Mucosa of descending colon (tissue), 3 donors: ENCODE measurements around the gene FXR2. TPM values are rescaled to one million over a fixed set of nuclear protein-coding genes. Genes with fewer than 3 reads are reported as not detected.
A peak's percentile ranks its signal among the peaks of the same experiment; 100 is the strongest.

Source experiments
- ATAC-seq: fragments of 200-7000 bp; cut with Tn5 transposase; one replicate; pipeline ENCODE4 v1.9.1; 2020; ENCODE audit warnings: mild to moderate bottlenecking, moderate library complexity
- DNase-seq, 3 donors: peaks; one replicate each; pipeline ENCODE4 v3.0.0-alpha.2; 2020
- H3K36me3 ChIP-seq: fragments of 200-600 bp; one replicate; pipeline ENCODE4 v1.8.0; 2021; ENCODE audit warnings: low read depth, mild to moderate bottlenecking
- H3K4me1 ChIP-seq: fragments of 200-600 bp; one replicate; pipeline ENCODE4 v1.8.0; 2021; ENCODE audit warnings: low read depth, mild to moderate bottlenecking
- H3K4me3 ChIP-seq: fragments of 200-600 bp; one replicate; pipeline ENCODE4 v1.8.0; 2021; ENCODE audit warnings: mild to moderate bottlenecking
- H3K9me3 ChIP-seq: fragments of 200-600 bp; one replicate; pipeline ENCODE4 v1.8.0; 2021; ENCODE audit warnings: mild to moderate bottlenecking
- CTCF ChIP-seq: fragments of 200-600 bp; IDR thresholded peaks from one replicate; pipeline ENCODE4 v1.8.0; 2022; ENCODE audit warnings: antibody characterized with exemption, mild to moderate bottlenecking
- intact Hi-C, 2 donors: fragments of 100-400 bp; cut with DNase I in 1 of 2; cut with micrococcal nuclease in 1 of 2; formaldehyde crosslinking; loops; one replicate each; pipeline versions ENCODE4 v1.11.0 to v1.11.1; 2022; cut with DNase I, micrococcal nuclease
- total RNA-seq, 3 donors: library from RNA; stranded (reverse); fragmentation: NEBNext Ultra II Directional in 2 of 3; extraction: Animal tissue kit (Norgen Biotek cat#: 25700) in 2 of 3; gene quantifications; one replicate each; pipeline versions ENCODE4 v1.2.1 to v1.2.4, GENCODE V29; 2021 to 2023
- donor health status: DM: no; HTN: no; CAD: no; lungs with moderate emphysema.
- donor health status: DM: no; HTN: no; CAD: no.
- donor health status: DM: no; HTN: yes; CAD: no.

The FXR2 gene
- total RNA-seq, 3 donors from 2014 or later: 23.0 to 53.3 (median 28.1) TPM

DNA sequence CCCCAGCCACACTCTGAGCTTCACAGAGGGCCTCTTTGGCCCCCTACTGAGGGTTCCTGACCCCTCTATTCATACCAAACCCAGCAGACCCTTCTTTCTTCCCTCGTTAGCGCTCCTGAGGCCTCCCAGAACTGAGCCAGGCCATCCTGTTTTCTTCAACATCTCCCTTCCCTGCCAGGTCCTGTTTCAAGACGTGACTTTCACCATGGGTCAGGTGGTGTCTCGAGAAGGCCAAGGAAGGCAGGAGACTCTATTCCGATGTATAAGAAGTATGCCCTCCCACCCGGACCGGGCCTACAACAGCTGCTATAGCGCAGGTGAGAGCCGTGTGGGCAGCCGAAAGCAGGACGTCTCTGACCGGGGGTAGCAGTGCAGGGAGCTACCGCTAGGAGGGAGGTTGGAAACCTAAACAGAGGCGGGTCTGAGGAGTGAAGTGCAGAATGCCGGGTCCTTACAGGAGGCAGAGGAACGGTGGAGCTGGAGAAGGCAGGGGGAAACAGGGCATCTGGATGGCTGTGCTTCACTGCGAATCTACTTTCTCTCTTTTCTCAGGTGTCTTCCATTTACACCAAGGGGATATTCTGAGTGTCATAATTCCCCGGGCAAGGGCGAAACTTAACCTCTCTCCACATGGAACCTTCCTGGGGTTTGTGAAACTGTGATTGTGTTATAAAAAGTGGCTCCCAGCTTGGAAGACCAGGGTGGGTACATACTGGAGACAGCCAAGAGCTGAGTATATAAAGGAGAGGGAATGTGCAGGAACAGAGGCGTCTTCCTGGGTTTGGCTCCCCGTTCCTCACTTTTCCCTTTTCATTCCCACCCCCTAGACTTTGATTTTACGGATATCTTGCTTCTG is 54.3 kb downstream of the FXR2 start:
- Histone ChIP-seq H3K9me3 (no peaks in the 10 kb centered on the region), H3K4me1 (peaks cover 57% of the 10 kb centered on the region), H3K4me3 (no peak overlapping the region), H3K36me3 (no peaks in the 10 kb centered on the region)
- peak; percentile 64 for TF ChIP-seq CTCF
- intact Hi-C loops: loop anchor here in 1 of 2 donors (2.0 to 5.0 kb wide), 2 partner anchors 48 to 126 kb away; partner anchors contain the start of gene TMEM102
- peak; percentile 45 for ATAC-seq
- peak; percentile 80 to 88 (median 87) for DNase-seq

DNA sequence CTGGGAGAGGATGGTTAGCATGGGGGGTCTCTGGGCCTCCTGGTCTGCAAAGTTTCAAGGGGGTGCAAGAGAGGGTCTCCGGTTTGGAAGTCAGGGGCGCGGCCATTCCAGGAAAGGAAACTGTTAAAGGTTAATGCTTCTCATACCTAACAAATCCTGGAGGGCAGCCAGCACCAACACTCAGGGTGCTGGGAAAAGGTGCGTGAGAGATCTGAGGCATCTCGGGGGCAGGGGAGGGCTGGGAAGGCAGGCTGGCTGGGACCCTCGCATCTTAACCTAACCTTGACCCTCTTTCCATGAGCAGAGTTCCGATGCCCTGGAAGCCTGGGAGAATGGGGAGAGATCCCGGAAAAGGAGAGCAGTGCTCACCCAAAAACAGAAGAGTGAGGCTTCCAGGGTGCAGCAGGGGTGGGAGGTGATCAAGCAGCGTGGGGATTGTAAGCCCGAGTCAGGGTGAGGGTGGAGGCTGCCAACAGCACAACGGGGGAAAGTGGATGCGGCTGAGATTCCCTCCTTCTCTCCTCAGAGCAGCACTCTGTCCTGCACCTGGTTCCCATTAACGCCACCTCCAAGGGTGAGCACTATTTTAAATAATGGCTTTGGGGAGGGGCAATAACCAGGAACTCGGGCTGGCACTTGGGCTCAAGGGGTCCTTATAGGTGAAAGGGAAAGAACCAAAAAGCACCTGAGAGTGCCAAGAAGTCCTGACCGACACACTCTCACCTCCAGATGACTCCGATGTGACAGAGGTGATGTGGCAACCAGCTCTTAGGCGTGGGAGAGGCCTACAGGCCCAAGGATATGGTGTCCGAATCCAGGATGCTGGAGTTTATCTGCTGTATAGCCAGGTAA is 55.2 kb downstream of the FXR2 start:
- H3K36me3 ChIP-seq: no peaks in the 10 kb centered on the region
- intact Hi-C loops: loop anchor here in 1 of 2 donors (2.0 to 5.0 kb wide), 2 partner anchors 47 to 125 kb away; partner anchors contain the start of gene TMEM102
- peaks cover 57% of the 10 kb centered on the region for H3K4me1 ChIP-seq
- peak; percentile 38 to 82 (median 71) for DNase-seq
- no peaks in the 10 kb centered on the region for H3K9me3 ChIP-seq
- no peak for TF ChIP-seq CTCF
- no peak overlapping the region for H3K4me3 ChIP-seq
- ATAC-seq: no peak

- peaks cover 56% of the 10 kb centered on the region for H3K4me1 ChIP-seq
- no peaks in the 10 kb centered on the region for H3K36me3 ChIP-seq
- no peak for TF ChIP-seq CTCF
- ATAC-seq: peak; percentile 46
- DNase-seq: peak; percentile 77 to 84 (median 78)
- H3K4me3 ChIP-seq: no peak within 1 kb of the TSS
- intact Hi-C loops: no loop called here
- H3K9me3 ChIP-seq: no peaks in the 10 kb centered on the region
These were observed 56.0 kb downstream of the FXR2 start, which contains the start of gene TNFSF13 for GRCh38 chr17:7558544-7559319. Gene TNFSF13 (plus strand): TSS chr17:7558750. CDS start chr17:7559040, 290 bp downstream.

DNA sequence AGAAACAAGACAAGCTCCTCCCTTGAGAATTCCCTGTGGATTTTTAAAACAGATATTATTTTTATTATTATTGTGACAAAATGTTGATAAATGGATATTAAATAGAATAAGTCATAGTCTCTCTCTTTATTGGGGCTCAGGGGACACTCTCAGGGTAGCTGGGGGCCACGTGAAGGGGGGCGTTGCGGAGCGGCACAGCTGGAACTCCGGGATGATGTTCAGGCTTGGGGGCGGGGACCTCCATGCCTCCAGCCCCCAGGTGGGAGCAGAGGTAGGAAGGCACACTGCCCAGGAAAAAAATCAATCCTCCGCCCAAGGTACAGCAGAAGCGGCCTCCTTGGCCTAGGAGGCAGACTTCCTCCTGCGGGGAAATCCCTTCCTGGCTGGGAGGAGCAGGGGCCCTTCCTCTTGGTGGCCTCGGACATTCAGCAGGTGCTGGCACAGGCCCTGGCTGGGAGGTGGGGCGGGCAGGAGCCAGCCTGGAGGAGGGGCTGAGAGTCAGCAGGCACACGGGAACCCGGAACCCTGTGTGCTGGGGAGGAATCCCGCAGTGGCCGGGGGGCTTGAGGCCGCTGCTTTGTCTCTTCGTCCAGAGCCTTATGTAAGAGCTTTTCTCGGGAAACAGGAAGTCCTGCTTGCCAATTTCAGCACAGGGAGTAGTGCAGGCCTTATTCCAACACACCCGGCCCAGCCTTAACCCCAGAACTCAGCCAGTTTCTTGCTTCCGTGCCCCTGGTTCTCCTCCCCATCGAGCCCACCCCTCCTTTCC is 56.7 kb downstream of the FXR2 start:
- H3K4me3 ChIP-seq: no peak overlapping the region
- no peaks in the 10 kb centered on the region for H3K9me3 ChIP-seq
- TF ChIP-seq CTCF: no peak
- H3K4me1 ChIP-seq: peaks cover 48% of the 10 kb centered on the region
- intact Hi-C loops: no loop called here
- ATAC-seq (peak; percentile 74), DNase-seq (peak; percentile 93 to 97 (median 95))
- H3K36me3 ChIP-seq: no peaks in the 10 kb centered on the region
